GM19328 (cell line): ENCODE results near the gene AGXT.

ENCODE experiments used
- ATAC-seq: cut with Tn5 transposase; IDR thresholded peaks from one replicate; pipeline ENCODE4 v1.9.1; 2021; ENCODE audit warnings: mild to moderate bottlenecking, moderate library complexity; ENCODE audit not compliant: unreplicated experiment

The AGXT gene

GRCh38 chr2:240868286-240869108 lies at the start of gene AGXT:
TSS of gene AGXT (plus strand) at chr2:240868824. CDS start at chr2:240868866, 42 bp downstream.
- ATAC-seq, result no peak

GRCh38 chr2:240819126-240819857 lies 49.3 kb upstream of the AGXT start:
- no peak for ATAC-seq

GRCh38 chr2:240819858-240820606 lies 48.6 kb upstream of the AGXT start, which contains the start of gene KIF1A:
TSS of gene KIF1A (minus strand) at chr2:240820219. CDS start at chr2:240797752, 22,467 bp downstream.
- ATAC-seq, result no peak

- no peak for ATAC-seq
Observed at GRCh38 chr2:240820607-240821428, 47.8 kb upstream of the AGXT start.

- ATAC-seq, result no peak
Observed at GRCh38 chr2:240821429-240821778, 47.2 kb upstream of the AGXT start.

GRCh38 chr2:240822280-240822847 lies 46.3 kb upstream of the AGXT start:
- ATAC-seq, result no peak

GRCh38 chr2:240823449-240824336 lies 44.9 kb upstream of the AGXT start:
- ATAC-seq, result no peak

- ATAC-seq, result no peak
Observed at GRCh38 chr2:240825476-240825875, 43.1 kb upstream of the AGXT start.

GRCh38 chr2:240831594-240832204 lies 36.9 kb upstream of the AGXT start:
- no peak for ATAC-seq

GRCh38 chr2:240832205-240832727 lies 36.4 kb upstream of the AGXT start:
- peak; percentile 89 for ATAC-seq

- ATAC-seq, result no peak
Observed at GRCh38 chr2:240832921-240833494, 35.6 kb upstream of the AGXT start.

GRCh38 chr2:240833724-240834285 lies 34.8 kb upstream of the AGXT start:
- no peak for ATAC-seq

GRCh38 chr2:240834377-240834975 lies 34.1 kb upstream of the AGXT start:
- ATAC-seq, result no peak

- ATAC-seq, result no peak
Observed at GRCh38 chr2:240835528-240835927, 33.1 kb upstream of the AGXT start.

GRCh38 chr2:240836781-240837467 lies 31.7 kb upstream of the AGXT start:
- ATAC-seq, result no peak

- ATAC-seq, result no peak
Observed at GRCh38 chr2:240837621-240838020, 31.0 kb upstream of the AGXT start.
